OCI-LY3 (cell line): ENCODE results near the gene BCL6B.
A peak's percentile ranks its signal among the peaks of the same experiment; 100 is the strongest.
"Not testable (repeated sequence)": the region's sequence is repeated elsewhere in the genome, so short reads cannot be mapped to it uniquely, and the experiment has no call there.

Source experiments
- H2AFZ ChIP-seq: fragments of 200-600, 300-600 bp; shearing (Covaris generic); 2 replicates; pipeline ENCODE4 v1.6.0; 2014; ENCODE audit warnings: antibody characterized with exemption, low read depth, low read length
- H3K27ac ChIP-seq: fragments of 200-600, 300-600 bp; sonication (generic); 2 replicates; pipeline ENCODE4 v1.5.1; 2014; ENCODE audit warnings: mild to moderate bottlenecking, low read length, moderate library complexity, mixed read lengths
- H3K27me3 ChIP-seq: fragments of 200-600, 300-600 bp; sonication (generic); 2 replicates; pipeline ENCODE4 v1.6.1; 2014; ENCODE audit warnings: low read depth, low read length, mixed read lengths
- H3K36me3 ChIP-seq: fragments of 200-600, 300-600 bp; sonication (generic); replicated peaks from 2 replicates; pipeline ENCODE3; 2014; ENCODE audit warnings: low read depth, low read length, mixed read lengths
- H3K4me1 ChIP-seq: fragments of 300-600, 200-600 bp; sonication (generic); 2 replicates; pipeline ENCODE4 v1.6.1; 2014; ENCODE audit warnings: low read length, mixed read lengths
- H3K4me2 ChIP-seq: fragments of 200-600, 300-600 bp; sonication (generic); 2 replicates; pipeline ENCODE4 v1.6.1; 2014; ENCODE audit warnings: low read length, mixed read lengths
- H3K4me3 ChIP-seq: fragments of 300-600, 200-600 bp; sonication (generic); 2 replicates; pipeline ENCODE4 v1.5.1; 2014; ENCODE audit warnings: antibody characterized with exemption, mild to moderate bottlenecking, low read length, moderate library complexity
- H3K79me2 ChIP-seq: fragments of 300-600, 200-600 bp; shearing (Covaris generic); 2 replicates; pipeline ENCODE4 v1.6.1; 2014; ENCODE audit warnings: mild to moderate bottlenecking, low read length, mixed read lengths
- H3K9ac ChIP-seq: fragments of 300-600, 200-600 bp; shearing (Covaris generic); 2 replicates; pipeline ENCODE4 v1.6.0; 2014; ENCODE audit warnings: mild to moderate bottlenecking, low read length, moderate library complexity
- H3K9me3 ChIP-seq: fragments of 200-600, 300-600 bp; shearing (Covaris generic); 2 replicates; pipeline ENCODE4 v1.6.1; 2014; ENCODE audit warnings: low read length, mixed read lengths; ENCODE audit not compliant: insufficient read depth
- H4K20me1 ChIP-seq: fragments of 200-600, 300-600 bp; sonication (generic); 2 replicates; pipeline ENCODE4 v1.6.1; 2016; ENCODE audit warnings: low read length, mixed read lengths; ENCODE audit not compliant: insufficient read depth
- EZH2phosphoT487 ChIP-seq: fragments of 200-600 bp; shearing (Covaris generic); IDR thresholded peaks from 2 replicates; pipeline ENCODE4 v1.6.1; 2018; ENCODE audit warnings: antibody characterized with exemption, mixed run types, low read depth
- TF ChIP-seq, protein P1 (sequence below): fragments of 200-600, 300-600 bp; sonication (generic); IDR thresholded peaks from 2 replicates; pipeline ENCODE4 v1.5.1; 2014; ENCODE audit warnings: antibody characterized with exemption, low read length, low read depth

The BCL6B gene

DNA sequence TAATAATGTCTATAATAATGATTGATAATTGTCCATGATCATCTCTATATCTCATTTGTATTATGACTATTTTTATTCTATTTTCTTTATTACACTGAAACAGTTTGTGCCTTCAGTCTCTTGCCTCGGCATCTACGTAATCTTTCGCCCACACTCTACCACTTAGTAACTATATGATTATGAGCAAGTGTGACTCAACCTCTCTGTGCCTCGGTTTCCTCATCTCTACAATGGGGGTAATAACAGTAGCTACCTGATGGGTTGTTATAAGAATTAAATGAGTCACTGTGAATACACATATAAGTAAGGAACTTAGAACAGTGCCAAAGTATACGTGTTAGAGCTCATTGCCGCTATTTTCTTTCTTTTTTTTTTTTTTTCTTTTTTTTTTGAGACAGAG, 24.7 kb downstream of the BCL6B start:
- Histone ChIP-seq H3K4me1 (peaks cover 9% of the 10 kb centered on the region; the same call in 1 of the 2 replicates), H4K20me1 (no peaks in the 10 kb centered on the region), H3K4me2 (peak overlapping the region; percentile 96; the same call in 1 of the 2 replicates), H3K79me2 (no peaks in the 10 kb centered on the region), H3K27ac (no peak overlapping the region), H3K9me3 (no peaks in the 10 kb centered on the region), H3K27me3 (no peaks in the 10 kb centered on the region), H3K36me3 (no peaks in the 10 kb centered on the region), H2AFZ (no peak overlapping the region), H3K9ac (no peak overlapping the region), H3K4me3 (no peak overlapping the region; the same call in 1 of the 2 replicates)
- TF ChIP-seq, protein P1, sequence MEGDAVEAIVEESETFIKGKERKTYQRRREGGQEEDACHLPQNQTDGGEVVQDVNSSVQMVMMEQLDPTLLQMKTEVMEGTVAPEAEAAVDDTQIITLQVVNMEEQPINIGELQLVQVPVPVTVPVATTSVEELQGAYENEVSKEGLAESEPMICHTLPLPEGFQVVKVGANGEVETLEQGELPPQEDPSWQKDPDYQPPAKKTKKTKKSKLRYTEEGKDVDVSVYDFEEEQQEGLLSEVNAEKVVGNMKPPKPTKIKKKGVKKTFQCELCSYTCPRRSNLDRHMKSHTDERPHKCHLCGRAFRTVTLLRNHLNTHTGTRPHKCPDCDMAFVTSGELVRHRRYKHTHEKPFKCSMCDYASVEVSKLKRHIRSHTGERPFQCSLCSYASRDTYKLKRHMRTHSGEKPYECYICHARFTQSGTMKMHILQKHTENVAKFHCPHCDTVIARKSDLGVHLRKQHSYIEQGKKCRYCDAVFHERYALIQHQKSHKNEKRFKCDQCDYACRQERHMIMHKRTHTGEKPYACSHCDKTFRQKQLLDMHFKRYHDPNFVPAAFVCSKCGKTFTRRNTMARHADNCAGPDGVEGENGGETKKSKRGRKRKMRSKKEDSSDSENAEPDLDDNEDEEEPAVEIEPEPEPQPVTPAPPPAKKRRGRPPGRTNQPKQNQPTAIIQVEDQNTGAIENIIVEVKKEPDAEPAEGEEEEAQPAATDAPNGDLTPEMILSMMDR, result no peak
- no peak for TF ChIP-seq EZH2phosphoT487

- no peak overlapping the region for H3K27ac ChIP-seq
- H3K79me2 ChIP-seq, result no peaks in the 10 kb centered on the region
- no peaks in the 10 kb centered on the region for H3K36me3 ChIP-seq
- peaks cover 3% of the 10 kb centered on the region; the same call in 1 of the 2 replicates for H3K27me3 ChIP-seq
- TF ChIP-seq, protein P1, result no peak
- no peak for TF ChIP-seq EZH2phosphoT487
- no peak overlapping the region for H2AFZ ChIP-seq
- no peaks in the 10 kb centered on the region for H4K20me1 ChIP-seq
- H3K4me1 ChIP-seq, result peaks cover 9% of the 10 kb centered on the region; the same call in 1 of the 2 replicates
- no peak overlapping the region for H3K4me3 ChIP-seq
- no peaks in the 10 kb centered on the region for H3K9me3 ChIP-seq
- no peak overlapping the region for H3K4me2 ChIP-seq
- no peak overlapping the region for H3K9ac ChIP-seq
Measured at GRCh38 chr17:7048968-7049367, 26.1 kb downstream of the BCL6B start.

DNA sequence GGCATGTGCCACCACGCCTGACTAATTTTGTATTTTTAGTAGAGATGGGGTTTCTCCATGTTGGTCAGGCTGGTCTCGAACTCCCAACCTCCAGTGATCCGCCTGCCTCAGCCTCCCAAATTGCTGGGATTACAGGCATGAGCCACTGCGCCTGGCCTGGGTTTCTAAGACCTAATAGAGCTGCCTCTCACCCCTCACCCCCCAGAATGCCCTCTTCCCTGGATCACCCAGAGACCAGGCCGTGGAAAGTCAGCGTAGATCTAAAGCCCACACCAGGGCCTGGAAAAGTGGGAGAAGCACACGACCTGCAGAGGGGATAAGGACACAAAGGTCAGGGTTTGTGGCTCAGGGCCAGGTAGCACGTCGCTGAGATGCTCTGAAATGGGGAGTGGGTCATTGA, 27.7 kb downstream of the BCL6B start:
- H3K79me2 ChIP-seq, H4K20me1 ChIP-seq, H3K27me3 ChIP-seq, H3K4me1 ChIP-seq, H3K27ac ChIP-seq, H3K9ac ChIP-seq, H3K4me3 ChIP-seq, H3K4me2 ChIP-seq, H2AFZ ChIP-seq, H3K36me3 ChIP-seq, H3K9me3 ChIP-seq: not testable (repeated sequence)

- no peak overlapping the region for H3K27ac ChIP-seq
- no peak overlapping the region for H3K9ac ChIP-seq
- no peak overlapping the region for H2AFZ ChIP-seq
- TF ChIP-seq, protein P1, result no peak
- TF ChIP-seq EZH2phosphoT487, result no peak
- no peaks in the 10 kb centered on the region for H4K20me1 ChIP-seq
- H3K27me3 ChIP-seq, result peaks cover 3% of the 10 kb centered on the region; the same call in 1 of the 2 replicates
- H3K4me1 ChIP-seq, result no peaks in the 10 kb centered on the region
- no peak overlapping the region for H3K4me3 ChIP-seq
- no peaks in the 10 kb centered on the region for H3K9me3 ChIP-seq
- no peak overlapping the region for H3K4me2 ChIP-seq
- no peaks in the 10 kb centered on the region for H3K79me2 ChIP-seq
- H3K36me3 ChIP-seq, result no peaks in the 10 kb centered on the region
Measured at GRCh38 chr17:7056386-7056785, 33.5 kb downstream of the BCL6B start.
